Measurements from ENCODE around the gene POLR2L. TPM values are rescaled to one million over a fixed set of nuclear protein-coding genes. Genes with fewer than 3 reads are reported as not detected.

Gene POLR2L
- total RNA-seq, 4 donors from 2014 or later = 66.0 to 94.6 (median 81.2) TPM

DNA sequence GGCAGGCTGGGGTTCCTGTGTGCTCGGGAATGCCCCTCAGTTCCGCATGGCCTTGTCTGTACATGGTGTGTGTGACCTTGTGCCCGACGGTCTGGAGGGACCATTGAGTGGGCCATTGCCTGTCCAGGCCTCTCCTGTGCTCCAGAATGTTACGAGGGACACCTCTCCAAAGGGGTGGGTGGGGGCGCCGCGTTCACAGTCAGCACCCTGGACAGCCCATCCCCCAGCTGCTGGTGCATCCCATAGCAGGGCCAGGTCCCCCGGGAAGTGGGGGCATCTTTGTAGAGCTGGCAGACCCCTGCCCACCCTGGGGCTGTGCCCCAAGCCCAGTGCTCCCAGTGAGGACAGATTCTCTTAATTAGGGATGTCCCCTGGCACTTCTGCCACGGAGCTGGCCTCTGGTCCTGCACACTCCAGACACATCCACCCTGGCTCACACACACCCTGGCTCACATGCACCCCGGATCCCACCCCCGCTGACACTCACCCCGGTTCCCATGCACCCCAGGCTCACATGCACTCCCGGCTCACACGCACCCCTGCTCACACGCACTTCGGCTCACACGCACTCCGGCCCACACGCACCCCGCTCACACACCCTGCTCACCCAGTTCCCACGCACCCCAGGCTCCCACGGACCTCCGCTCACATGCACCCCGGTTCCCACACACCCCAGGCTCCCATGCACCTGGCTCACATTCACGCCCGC is 15.9 kb upstream of the POLR2L start:
- intact Hi-C loops (cut with DNase I; ENCODE audit: low total_unique reads) = no loop called here
- Histone ChIP-seq H3K27ac (no peak overlapping the region), H3K4me3 (no peak overlapping the region), H3K36me3 (no peaks in the 10 kb centered on the region), H3K4me1 (peaks cover 0 to 5% of the 10 kb centered on the region in 2 donors), H3K9me3 (no peaks in the 10 kb centered on the region), H3K27me3 (no peaks in the 10 kb centered on the region)
- DNase-seq (no peak), ATAC-seq (no peak)
- TF ChIP-seq, protein P1, sequence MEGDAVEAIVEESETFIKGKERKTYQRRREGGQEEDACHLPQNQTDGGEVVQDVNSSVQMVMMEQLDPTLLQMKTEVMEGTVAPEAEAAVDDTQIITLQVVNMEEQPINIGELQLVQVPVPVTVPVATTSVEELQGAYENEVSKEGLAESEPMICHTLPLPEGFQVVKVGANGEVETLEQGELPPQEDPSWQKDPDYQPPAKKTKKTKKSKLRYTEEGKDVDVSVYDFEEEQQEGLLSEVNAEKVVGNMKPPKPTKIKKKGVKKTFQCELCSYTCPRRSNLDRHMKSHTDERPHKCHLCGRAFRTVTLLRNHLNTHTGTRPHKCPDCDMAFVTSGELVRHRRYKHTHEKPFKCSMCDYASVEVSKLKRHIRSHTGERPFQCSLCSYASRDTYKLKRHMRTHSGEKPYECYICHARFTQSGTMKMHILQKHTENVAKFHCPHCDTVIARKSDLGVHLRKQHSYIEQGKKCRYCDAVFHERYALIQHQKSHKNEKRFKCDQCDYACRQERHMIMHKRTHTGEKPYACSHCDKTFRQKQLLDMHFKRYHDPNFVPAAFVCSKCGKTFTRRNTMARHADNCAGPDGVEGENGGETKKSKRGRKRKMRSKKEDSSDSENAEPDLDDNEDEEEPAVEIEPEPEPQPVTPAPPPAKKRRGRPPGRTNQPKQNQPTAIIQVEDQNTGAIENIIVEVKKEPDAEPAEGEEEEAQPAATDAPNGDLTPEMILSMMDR (IDR thresholded peaks at IDR 0.05 in 4 of 5, conservative IDR thresholded peaks at IDR 0.05 in 1 of 5) = no peak
- no peak for TF ChIP-seq POLR2A (IDR thresholded peaks at IDR 0.05)
- in situ Hi-C loops (cut with MboI; ENCODE audit: low sequenced_read_pairs in 4 of 4) = no loop called here

DNA sequence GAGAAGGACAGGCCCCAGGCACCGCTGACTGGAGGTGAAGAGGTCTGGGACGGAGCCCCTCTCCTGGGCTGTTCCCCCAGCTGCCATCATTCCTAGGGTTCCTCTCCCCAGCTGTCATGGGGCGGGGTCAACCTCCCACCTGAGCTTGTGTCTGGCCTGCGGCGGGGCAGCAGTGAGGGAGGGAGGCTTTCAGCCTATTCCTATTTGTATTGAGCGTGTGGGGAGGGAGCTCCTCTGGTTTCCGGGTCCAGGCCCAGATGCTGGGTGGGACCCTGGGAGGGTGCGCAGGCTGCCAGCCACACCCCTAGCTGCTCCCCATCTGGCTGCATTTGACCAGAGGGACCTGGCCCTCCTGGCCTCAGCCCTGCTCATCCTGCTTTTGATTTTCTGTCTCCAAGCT is 14.1 kb upstream of the POLR2L start:
- H3K9me3 ChIP-seq = no peaks in the 10 kb centered on the region
- H3K4me1 ChIP-seq = peaks cover 0 to 5% of the 10 kb centered on the region in 2 donors
- intact Hi-C loops (cut with DNase I; ENCODE audit: low total_unique reads) (no loop called here), in situ Hi-C loops (cut with MboI; ENCODE audit: low sequenced_read_pairs in 4 of 4) (no loop called here)
- H3K27me3 ChIP-seq = no peaks in the 10 kb centered on the region
- TF ChIP-seq POLR2A (IDR thresholded peaks at IDR 0.05) = no peak
- TF ChIP-seq, protein P1 (IDR thresholded peaks at IDR 0.05 in 4 of 5, conservative IDR thresholded peaks at IDR 0.05 in 1 of 5) = no peak
- H3K4me3 ChIP-seq = no peak overlapping the region
- ATAC-seq = no peak
- no peak for DNase-seq
- no peaks in the 10 kb centered on the region for H3K36me3 ChIP-seq
- H3K27ac ChIP-seq = no peak overlapping the region

DNA sequence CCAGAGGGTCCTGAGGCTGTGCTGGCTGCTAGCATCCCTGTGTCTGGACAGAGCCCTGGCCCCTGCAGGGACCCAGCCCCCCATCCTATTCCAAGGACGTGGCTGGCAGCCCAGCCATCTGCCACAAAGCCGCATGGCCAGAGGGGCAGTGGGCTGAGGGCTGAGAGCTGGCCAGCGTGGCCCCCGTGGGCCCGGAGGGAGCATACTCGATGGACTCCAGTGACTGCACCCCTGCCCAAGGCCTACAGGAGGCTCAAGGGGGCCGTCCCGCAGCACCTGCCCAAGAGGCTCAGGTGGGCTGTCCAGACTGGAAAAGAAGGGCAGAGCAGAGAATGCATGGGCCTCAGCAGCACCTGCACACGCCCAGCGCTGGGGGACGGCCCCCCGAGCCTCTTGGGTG is 13.5 kb upstream of the POLR2L start:
- Histone ChIP-seq H3K36me3 (no peaks in the 10 kb centered on the region), H3K27me3 (no peaks in the 10 kb centered on the region), H3K4me1 (peaks cover 0 to 5% of the 10 kb centered on the region in 2 donors), H3K27ac (no peak overlapping the region), H3K4me3 (no peak overlapping the region), H3K9me3 (no peaks in the 10 kb centered on the region)
- intact Hi-C loops (cut with DNase I; ENCODE audit: low total_unique reads) (no loop called here), in situ Hi-C loops (cut with MboI; ENCODE audit: low sequenced_read_pairs in 4 of 4) (no loop called here)
- ATAC-seq (no peak), DNase-seq (no peak)
- no peak for TF ChIP-seq POLR2A (IDR thresholded peaks at IDR 0.05)
- TF ChIP-seq, protein P1 (IDR thresholded peaks at IDR 0.05 in 4 of 5, conservative IDR thresholded peaks at IDR 0.05 in 1 of 5) = no peak

DNA sequence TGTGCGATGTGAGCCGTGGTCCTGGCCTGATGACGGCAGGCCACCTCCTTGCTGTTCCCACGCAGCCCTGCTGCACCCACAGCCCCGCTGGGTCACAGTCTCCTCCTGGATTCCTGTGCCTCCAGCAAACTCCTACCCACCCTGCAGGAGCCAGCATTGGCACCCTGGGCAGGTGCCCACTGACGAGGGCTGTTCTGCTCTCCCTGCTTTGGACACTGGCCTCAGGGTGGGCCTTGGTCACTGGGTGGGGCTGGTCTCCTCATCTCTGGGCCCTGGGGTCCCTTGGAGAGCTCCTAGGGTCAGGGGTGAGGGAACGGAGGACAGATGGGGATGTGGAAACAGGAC is 13.0 kb upstream of the POLR2L start:
- H3K4me3 ChIP-seq = no peak overlapping the region
- no peak overlapping the region for H3K27ac ChIP-seq
- no peak for TF ChIP-seq POLR2A (IDR thresholded peaks at IDR 0.05)
- TF ChIP-seq, protein P1 (IDR thresholded peaks at IDR 0.05 in 4 of 5, conservative IDR thresholded peaks at IDR 0.05 in 1 of 5) = no peak
- H3K36me3 ChIP-seq = no peaks in the 10 kb centered on the region
- ATAC-seq = no peak
- H3K27me3 ChIP-seq = no peaks in the 10 kb centered on the region
- no peaks in the 10 kb centered on the region for H3K9me3 ChIP-seq
- no peak for DNase-seq
- in situ Hi-C loops (cut with MboI; ENCODE audit: low sequenced_read_pairs in 4 of 4) = no loop called here
- intact Hi-C loops (cut with DNase I; ENCODE audit: low total_unique reads) = no loop called here
- peaks cover 0 to 5% of the 10 kb centered on the region in 2 donors for H3K4me1 ChIP-seq
